Large intestine (tissue), 3 donors: ENCODE measurements around the gene TXNRD2. TPM values are rescaled to one million over a fixed set of nuclear protein-coding genes. Genes with fewer than 3 reads are reported as not detected.
A peak's percentile ranks its signal among the peaks of the same experiment; 100 is the strongest.
"Not testable (repeated sequence)": the region's sequence is repeated elsewhere in the genome, so short reads cannot be mapped to it uniquely, and the experiment has no call there.

ENCODE experiments used
- DNase-seq, 2 donors: peaks; one replicate each; pipeline versions ENCODE4 v3.0.0 to v3.0.0-alpha.2; 2013
- H3K27ac ChIP-seq: one replicate; pipeline ENCODE4 v1.5.1; 2013; ENCODE audit warnings: low read length
- H3K27me3 ChIP-seq: 2 replicates; pipeline ENCODE4 v1.6.1; 2013; ENCODE audit warnings: low read length; ENCODE audit not compliant: control insufficient read depth, insufficient read depth
- H3K36me3 ChIP-seq: 2 replicates; pipeline ENCODE4 v1.6.1; 2013; ENCODE audit warnings: low read length; ENCODE audit not compliant: control insufficient read depth, insufficient read depth
- H3K4me1 ChIP-seq: one replicate; pipeline ENCODE4 v1.6.1; 2013; ENCODE audit warnings: low read length; ENCODE audit not compliant: control insufficient read depth, insufficient read depth
- H3K4me3 ChIP-seq: one replicate; pipeline ENCODE4 v1.5.1; 2013; ENCODE audit warnings: low read length
- H3K9me3 ChIP-seq: one replicate; pipeline ENCODE4 v1.6.1; 2013; ENCODE audit warnings: mild to moderate bottlenecking, low read depth, low read length, moderate library complexity; ENCODE audit not compliant: control insufficient read depth
- WGBS: methylation state at CpG from one replicate; pipeline ENCODE4 v1.1.5; 2013; ENCODE audit warnings: low lambda C conversion rate; ENCODE audit not compliant: insufficient coverage; 5-methylcytosine and 5-hydroxymethylcytosine counted together
- polyA plus RNA-seq: library from polyadenylated mRNA; unstranded; fragments of 120-200 nt; gene quantifications from one replicate; pipeline ENCODE4 v1.2.1, GENCODE V29; 2013

The TXNRD2 gene
- polyA plus RNA-seq, 1 donor, result 22.5 TPM

- peak in 1 of 2 donors; percentile 61 for DNase-seq
- Histone ChIP-seq H3K9me3 (no peaks in the 10 kb centered on the region), H3K27me3 (no peaks in the 10 kb centered on the region), H3K4me1 (peaks cover 43% of the 10 kb centered on the region), H3K4me3 (peak overlapping the region; percentile 72), H3K27ac (peak overlapping the region; percentile 79), H3K36me3 (no peaks in the 10 kb centered on the region)
- no CpG with 5 or more reads among the region's 8 CpGs for WGBS
These were observed 801 bp upstream of the TXNRD2 start for GRCh38 chr22:19942157-19943081.

- H3K27ac ChIP-seq, result peak overlapping the region; percentile 43
- H3K4me1 ChIP-seq, result peaks cover 41% of the 10 kb centered on the region
- peaks cover 5% of the 10 kb centered on the region for H3K9me3 ChIP-seq
- H3K27me3 ChIP-seq, result no peaks in the 10 kb centered on the region
- 40% methylated on average over 1 of the region's 21 CpGs for WGBS
- H3K36me3 ChIP-seq, result no peaks in the 10 kb centered on the region
- DNase-seq, result no peak
- peak overlapping the region; percentile 78 for H3K4me3 ChIP-seq
These were observed 868 bp downstream of the TXNRD2 start for GRCh38 chr22:19940536-19941364.

GRCh38 chr22:19937616-19938473 lies 3.8 kb downstream of the TXNRD2 start:
- no peak overlapping the region for H3K4me3 ChIP-seq
- no peaks in the 10 kb centered on the region for H3K36me3 ChIP-seq
- H3K27me3 ChIP-seq, result no peaks in the 10 kb centered on the region
- H3K27ac ChIP-seq, result no peak overlapping the region
- peaks cover 5% of the 10 kb centered on the region for H3K9me3 ChIP-seq
- peak in 1 of 2 donors; percentile 72 for DNase-seq
- H3K4me1 ChIP-seq, result peaks cover 28% of the 10 kb centered on the region
- WGBS, result no CpG with 5 or more reads among the region's 16 CpGs

GRCh38 chr22:19936513-19936912 lies 5.1 kb downstream of the TXNRD2 start:
- H3K27ac ChIP-seq, result no peak overlapping the region
- H3K4me3 ChIP-seq, result no peak overlapping the region
- DNase-seq, result no peak
- no peaks in the 10 kb centered on the region for H3K27me3 ChIP-seq
- no peaks in the 10 kb centered on the region for H3K36me3 ChIP-seq
- peaks cover 24% of the 10 kb centered on the region for H3K4me1 ChIP-seq
- WGBS, result 93% methylated on average over 3 of the region's 7 CpGs
- H3K9me3 ChIP-seq, result peaks cover 5% of the 10 kb centered on the region

GRCh38 chr22:19935123-19935718 lies 6.4 kb downstream of the TXNRD2 start:
- peaks cover 13% of the 10 kb centered on the region for H3K4me1 ChIP-seq
- H3K27ac ChIP-seq, H3K36me3 ChIP-seq, H3K27me3 ChIP-seq, H3K9me3 ChIP-seq, DNase-seq, H3K4me3 ChIP-seq: not testable (repeated sequence)
- WGBS, result 100% methylated on average over 2 of the region's 11 CpGs

- WGBS, result no CpG with 5 or more reads among the region's 9 CpGs
- Histone ChIP-seq H3K27me3 (no peaks in the 10 kb centered on the region), H3K4me1 (peaks cover 10% of the 10 kb centered on the region), H3K27ac (no peak overlapping the region), H3K36me3 (peaks cover 9% of the 10 kb centered on the region), H3K4me3 (no peak overlapping the region), H3K9me3 (peaks cover 5% of the 10 kb centered on the region)
- no peak for DNase-seq
These were observed 8.0 kb downstream of the TXNRD2 start for GRCh38 chr22:19933341-19934241.

GRCh38 chr22:19932367-19933206 lies 9.0 kb downstream of the TXNRD2 start:
- Histone ChIP-seq H3K27me3 (no peaks in the 10 kb centered on the region), H3K4me1 (peaks cover 2% of the 10 kb centered on the region), H3K36me3 (peaks cover 9% of the 10 kb centered on the region), H3K4me3 (no peak overlapping the region), H3K27ac (no peak overlapping the region), H3K9me3 (peaks cover 5% of the 10 kb centered on the region)
- no peak for DNase-seq
- no CpG with 5 or more reads among the region's 12 CpGs for WGBS

- no peak overlapping the region for H3K4me3 ChIP-seq
- no peaks in the 10 kb centered on the region for H3K4me1 ChIP-seq
- no CpG with 5 or more reads among the region's 8 CpGs for WGBS
- no peak for DNase-seq
- peaks cover 9% of the 10 kb centered on the region for H3K36me3 ChIP-seq
- H3K27me3 ChIP-seq, result no peaks in the 10 kb centered on the region
- peaks cover 5% of the 10 kb centered on the region for H3K9me3 ChIP-seq
- H3K27ac ChIP-seq, result no peak overlapping the region
These were observed 10.1 kb downstream of the TXNRD2 start for GRCh38 chr22:19931514-19931913.
